Activated CD8-positive, alpha-beta memory T cell treated with anti-CD3 and anti-CD28 coated beads, Interleukin-2, amount 50 U/mL, for 1 hour (primary cell): Measurements from ENCODE around the gene TNKS1BP1.
"Not testable (repeated sequence)": the region's sequence is repeated elsewhere in the genome, so short reads cannot be mapped to it uniquely, and the experiment has no call there.

Source experiments
- DNase-seq: peaks from one replicate; pipeline ENCODE4 v3.0.0-alpha.2; 2020; ENCODE audit errors: extremely low read depth

The TNKS1BP1 gene

DNA sequence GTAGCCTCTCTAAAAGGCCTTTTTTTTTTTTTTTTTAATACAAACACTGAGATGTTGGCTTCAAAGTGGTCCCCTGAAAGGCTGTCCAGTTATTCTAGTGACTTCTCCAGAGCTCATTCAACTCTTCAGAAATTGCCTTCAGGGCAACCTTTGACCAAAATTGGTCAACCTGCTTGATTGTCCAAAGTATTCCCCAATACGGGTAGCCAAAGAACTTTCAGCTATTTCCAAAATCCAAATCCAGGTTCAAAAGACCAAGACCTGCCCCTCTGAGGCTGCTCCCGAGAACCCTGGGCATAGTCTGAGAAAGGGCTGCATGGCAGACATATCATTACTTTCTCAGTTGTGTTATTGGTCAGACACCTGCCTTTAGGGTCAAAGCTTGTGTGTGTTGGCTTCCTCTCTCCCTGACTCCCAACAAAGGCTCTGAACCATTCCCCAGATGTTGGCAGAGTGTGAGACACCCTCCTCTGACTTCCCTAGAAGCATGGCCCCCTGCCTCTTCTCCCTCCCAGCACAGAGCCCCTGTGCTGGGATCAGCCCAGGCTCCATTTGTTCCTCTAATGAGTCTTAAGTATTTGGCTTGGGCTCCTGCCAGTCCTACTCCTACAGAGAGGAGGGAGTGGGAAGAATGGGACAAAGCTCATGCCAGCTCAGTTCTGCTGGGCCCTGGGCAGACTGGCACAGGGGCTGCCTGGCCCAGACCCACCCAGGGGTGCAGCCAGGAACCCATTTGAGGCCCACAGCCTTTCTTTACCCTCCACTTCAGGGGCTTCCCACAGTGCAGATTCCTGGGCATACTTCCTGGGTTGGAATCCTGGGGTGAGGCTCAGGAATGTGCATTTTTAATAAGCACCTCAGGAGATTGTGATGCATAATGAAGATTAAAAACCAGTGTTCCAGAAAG lies 30.3 kb downstream of the TNKS1BP1 start:
- no peak for DNase-seq

DNA sequence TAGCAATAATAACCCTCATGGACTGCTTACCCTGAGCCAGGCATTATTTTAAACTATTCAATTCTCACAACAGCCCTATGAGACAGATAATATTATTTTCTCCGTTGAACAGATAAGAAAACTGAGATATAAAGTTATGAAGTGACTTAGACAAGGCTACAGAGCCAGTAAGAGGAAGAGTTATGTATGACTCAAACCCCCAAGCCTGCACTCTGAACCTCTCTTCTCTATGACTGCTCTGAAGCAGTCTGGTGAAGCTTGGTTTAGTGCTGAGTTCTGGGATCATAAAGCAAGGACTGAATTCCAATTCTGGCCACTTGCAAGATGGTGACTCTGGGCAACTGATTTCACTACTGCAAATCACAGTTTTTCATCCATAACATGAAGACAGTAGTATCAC lies 34.5 kb downstream of the TNKS1BP1 start:
- no peak for DNase-seq

DNA sequence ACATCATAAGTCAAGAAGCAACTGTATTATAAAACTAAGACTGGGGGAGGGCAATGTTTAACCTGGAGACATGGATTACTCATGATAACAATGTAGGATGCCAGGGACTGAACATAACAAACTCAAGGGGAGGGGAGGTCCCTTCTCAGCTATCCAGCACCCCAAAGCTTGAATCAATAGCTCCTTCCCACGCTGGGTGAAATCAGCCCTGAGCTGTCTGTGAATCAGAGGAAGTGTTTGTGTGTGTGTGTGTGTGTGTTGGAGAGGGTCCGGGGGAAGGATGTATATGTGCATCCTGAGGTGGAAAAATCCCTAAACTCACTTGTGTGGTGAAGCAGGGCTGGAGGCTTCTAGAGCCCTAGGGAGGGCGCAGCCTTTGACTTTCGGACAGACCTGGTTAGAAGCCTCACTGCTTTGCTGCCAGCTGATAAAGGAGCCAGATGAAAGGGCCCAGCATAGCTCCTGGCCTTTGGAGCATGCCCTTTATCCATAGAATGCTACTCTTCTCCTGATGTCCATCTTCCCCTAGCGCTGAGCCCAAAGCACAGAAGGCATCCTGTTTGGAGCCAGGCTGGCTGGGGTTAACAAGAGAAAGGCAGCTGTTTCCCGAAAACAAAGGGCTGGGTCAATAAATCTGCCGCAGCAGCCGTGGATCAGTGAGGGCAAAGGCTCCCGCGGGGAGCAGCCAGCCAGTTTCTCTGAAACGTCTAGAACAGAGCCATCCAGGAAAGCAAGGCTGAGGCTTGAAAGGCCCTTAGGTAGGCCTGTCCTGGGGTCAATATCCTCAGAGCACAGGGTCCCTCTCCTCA lies 35.8 kb downstream of the TNKS1BP1 start:
- DNase-seq: no peak

DNA sequence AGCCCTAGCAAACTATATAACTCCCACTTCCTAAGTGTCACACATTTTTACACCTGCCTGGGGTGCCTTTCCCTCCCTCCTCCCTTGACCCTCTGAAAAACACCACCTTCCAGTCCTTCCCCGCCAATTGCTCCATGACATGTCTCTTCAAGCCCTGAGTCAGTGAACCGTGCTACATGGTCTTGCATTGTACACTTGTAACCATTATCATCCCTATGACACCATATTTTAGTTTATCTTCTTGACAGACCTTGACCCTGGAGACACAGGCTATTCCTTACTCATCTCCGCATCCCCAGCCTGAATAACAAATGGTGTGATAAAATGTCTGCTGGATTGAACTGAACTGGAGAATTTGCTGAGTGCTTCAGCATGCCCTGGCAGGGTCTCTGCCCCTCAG lies 36.9 kb downstream of the TNKS1BP1 start:
- DNase-seq: no peak

GRCh38 chr11:57283231-57283990 lies 41.3 kb downstream of the TNKS1BP1 start:
- DNase-seq: no peak

DNA sequence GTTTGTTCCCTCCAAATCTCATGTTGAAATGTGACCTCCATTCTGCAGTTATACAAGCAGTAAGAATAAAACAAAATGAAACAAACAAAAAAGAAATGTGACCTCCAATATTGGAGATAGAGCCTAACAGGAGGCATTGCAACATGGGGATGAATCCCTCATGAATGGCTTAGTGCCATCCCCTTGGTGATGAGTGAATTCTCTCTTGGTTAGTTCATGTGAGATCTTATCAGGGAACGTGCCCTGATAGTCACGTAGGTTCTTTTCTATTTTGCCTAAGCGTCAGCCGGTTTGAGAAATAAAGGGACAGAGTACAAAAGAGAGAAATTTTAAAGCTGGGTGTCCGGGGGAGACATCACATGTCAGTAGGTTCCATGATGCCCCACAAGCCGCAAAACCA lies 43.2 kb downstream of the TNKS1BP1 start:
- not testable (repeated sequence) for DNase-seq

GRCh38 chr11:57279116-57279515 lies 45.6 kb downstream of the TNKS1BP1 start:
- no peak for DNase-seq

DNA sequence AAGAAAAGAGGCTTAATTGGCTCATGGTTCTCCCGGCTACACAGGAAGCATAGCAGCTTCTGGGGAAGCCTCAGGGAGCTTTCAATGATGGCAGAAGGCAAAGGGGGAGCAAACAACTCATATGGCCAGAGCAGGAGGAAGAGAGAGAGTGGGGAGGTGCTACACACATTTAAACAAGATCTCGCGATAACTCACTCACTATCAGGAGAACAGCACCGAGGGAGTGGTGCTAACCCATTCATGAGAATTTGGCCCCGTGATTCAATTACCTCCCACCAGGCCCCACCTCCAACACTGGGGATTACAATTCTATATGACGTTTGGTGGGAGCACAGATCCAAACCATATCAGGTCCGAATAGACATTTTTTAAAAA lies 46.0 kb downstream of the TNKS1BP1 start:
- no peak for DNase-seq

DNA sequence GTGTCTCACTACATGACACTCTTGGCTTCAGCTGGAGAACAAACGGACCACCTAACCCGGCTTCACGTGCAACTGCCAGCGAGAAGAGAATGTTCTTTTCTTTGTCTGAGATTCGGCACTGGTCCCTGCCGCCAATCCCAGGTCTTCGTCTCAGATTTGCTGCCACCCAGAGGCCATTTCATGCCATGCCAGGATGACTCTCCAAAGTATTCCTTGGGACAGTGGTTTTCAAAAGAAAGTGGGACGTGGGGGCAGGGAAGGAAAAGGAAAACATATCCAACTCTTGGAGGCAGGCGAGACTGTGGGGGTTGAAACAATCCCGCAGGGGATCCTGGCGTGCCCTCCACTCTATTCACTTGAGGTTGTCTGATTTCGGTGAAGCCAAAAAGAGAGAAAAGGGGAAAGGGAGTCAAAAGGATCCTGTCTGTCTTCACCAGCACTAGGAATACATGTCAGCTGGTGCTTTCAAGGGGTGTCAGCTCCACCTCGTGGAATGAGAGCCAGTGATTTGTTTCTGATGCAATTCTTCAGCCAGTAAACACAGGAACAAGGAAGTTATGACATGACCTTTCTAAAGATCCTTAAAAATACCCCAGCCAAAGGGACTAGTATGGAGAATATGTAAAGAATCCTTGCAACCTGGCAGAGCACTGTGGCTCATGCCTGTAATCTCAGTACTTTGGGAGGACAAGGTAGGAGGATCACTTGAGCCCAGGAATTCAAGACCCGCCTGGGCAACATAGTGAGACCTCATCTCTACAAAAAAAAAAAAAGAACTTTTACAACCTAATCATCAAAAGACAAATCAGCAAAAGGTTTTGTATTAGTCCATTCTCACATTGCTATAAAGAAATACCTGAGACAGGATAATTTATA lies 46.7 kb downstream of the TNKS1BP1 start:
- DNase-seq: no peak

GRCh38 chr11:57276971-57277675 lies 47.6 kb downstream of the TNKS1BP1 start:
- DNase-seq: no peak

- no peak for DNase-seq
Measured at GRCh38 chr11:57276169-57276970, 48.4 kb downstream of the TNKS1BP1 start.

- no peak for DNase-seq
Measured at GRCh38 chr11:57275582-57275981, 49.2 kb downstream of the TNKS1BP1 start.

GRCh38 chr11:57274904-57275498 lies 49.8 kb downstream of the TNKS1BP1 start:
- DNase-seq: no peak

GRCh38 chr11:57273448-57274058 lies 51.2 kb downstream of the TNKS1BP1 start:
- DNase-seq: no peak

- no peak for DNase-seq
Measured at GRCh38 chr11:57269571-57270021, 55.2 kb downstream of the TNKS1BP1 start.

- no peak for DNase-seq
Measured at GRCh38 chr11:57266157-57266556, 58.6 kb downstream of the TNKS1BP1 start.

DNA sequence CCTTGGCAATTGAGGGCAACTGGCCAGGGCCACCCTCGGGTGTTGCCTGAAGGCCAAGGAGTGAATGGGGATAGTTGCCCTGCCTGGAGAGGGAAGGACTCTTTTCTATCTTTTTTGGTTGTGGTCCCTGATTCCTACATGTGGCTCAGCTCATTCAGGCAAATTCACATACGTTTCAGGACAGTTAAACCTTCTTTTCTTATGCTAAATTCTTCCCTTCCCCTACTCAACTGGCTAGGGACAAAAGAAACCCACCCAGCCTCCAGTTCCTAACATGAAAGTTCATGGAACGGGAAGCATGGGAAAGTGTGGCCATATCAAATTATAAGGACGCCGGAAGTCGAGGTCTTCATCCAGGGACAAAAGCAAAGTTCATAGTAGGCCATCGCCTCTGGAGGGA lies 61.4 kb downstream of the TNKS1BP1 start:
- no peak for DNase-seq

DNA sequence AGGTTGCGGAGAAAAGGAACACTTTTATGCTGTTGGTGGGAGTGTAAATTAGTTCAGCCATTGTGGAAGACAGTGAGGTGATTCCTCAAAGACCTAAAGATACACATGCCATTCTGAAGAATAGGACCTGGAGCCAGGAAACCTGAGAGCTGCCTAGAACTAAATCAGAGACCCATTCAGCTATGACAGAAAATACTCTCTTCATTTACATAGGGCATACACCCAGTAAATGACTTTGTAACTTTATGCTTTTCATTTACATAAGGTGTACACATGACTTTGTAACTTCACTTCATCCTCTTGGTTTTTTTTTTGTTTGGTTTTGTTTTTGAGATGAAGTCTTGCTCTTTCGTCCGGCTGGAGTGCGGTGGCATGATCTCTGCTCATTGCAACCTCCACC lies 62.6 kb downstream of the TNKS1BP1 start:
- DNase-seq: no peak
